Right hindlimb (tissue), 1 donor: Measurements from ENCODE around the gene PHF2.

Experiments used
- DNase-seq: peaks from one replicate; pipeline ENCODE4 v3.0.0-alpha.2; 2018

Gene PHF2

DNA sequence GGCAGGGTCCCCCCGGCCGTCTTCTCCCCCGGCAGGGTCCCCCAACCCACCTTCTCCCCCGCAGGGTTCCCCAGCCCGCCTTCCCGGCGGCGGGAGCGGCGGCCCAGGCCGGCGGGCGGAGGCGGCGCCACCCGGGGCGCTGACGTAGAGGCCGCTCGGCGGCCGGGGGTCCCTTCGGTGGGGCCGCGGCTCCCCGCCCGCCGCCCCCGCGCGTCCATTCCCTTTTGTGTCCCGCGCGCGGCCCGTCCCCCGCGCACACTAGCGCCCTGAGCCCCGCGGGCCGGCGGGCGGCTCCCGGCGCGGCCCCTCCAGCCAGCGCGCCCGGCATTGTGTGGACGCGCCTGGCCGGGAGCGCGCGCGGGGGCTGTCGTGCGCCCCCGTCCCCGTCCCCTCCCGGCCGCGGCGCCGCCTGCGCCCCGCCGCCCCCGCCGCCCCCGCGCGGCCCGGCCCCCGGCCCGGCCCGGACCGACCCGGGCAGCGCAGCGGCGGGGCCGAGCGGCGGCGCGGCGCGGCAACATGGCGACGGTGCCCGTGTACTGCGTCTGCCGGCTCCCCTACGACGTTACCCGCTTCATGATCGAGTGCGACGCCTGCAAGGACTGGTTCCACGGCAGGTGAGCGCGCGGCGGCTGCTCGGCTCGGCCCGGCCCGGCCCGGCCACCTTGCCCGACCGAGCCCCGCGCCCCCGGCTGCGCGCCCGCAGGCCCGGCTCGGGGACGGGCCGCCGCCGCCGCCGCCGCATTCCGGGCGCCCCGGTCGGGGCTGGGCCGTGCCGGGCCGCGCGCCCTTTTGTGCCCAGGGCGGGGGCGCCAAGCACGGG, at the start of gene PHF2:
Gene PHF2, plus strand, starts transcription at position 327 of the 820 bp plus-strand sequence. Its CDS starts 190 bp downstream, at position 517.
- DNase-seq: no peak

GRCh38 chr9:93531374-93531773, 45.0 kb upstream of the PHF2 start:
- no peak for DNase-seq

- DNase-seq: no peak
Measured at GRCh38 chr9:93532141-93532540, 44.2 kb upstream of the PHF2 start.

- no peak for DNase-seq
Measured at GRCh38 chr9:93533863-93534262, 42.5 kb upstream of the PHF2 start.

GRCh38 chr9:93536167-93536566, 40.2 kb upstream of the PHF2 start:
- DNase-seq: no peak

- DNase-seq: no peak
Measured at GRCh38 chr9:93536874-93537273, 39.5 kb upstream of the PHF2 start.

DNA sequence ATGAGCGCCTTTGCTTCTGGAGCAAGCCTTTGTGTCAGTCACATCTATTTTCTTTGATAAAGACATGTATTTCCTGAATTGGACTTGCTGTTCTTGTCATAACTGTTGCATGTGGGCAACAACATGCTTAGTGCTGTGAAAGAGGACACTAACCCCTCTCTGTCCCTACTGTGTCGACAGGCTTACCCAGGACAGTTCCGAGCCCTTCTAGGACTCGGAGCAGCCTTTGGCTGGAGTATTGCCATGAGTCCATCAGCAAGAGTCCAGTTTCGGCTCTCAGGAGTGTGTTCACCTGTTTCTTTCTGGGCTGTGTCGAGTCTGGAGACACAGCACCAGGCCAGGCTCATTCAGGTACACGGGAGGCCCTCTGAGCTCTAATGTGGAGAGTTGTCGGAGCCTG, 36.1 kb upstream of the PHF2 start:
- no peak for DNase-seq

DNA sequence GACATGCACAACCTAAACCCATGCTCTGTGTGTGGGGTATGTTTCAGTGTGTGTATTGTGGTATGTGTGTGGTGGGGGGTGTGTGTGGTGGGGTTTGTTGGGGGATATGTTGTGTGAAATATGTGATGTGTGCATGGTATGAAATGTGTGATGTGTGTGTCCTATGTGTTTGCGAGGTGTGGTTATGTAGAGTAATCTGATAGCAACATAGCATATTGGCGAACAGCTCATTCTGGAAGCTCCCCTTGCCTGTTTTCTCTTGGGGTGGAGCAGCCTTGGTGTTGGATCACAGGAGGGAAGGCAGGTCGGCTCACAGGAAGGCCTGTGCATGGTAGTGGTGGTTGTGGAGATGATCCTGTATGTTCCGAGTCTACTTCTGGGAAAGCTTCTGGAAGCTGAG, 35.4 kb upstream of the PHF2 start:
- no peak for DNase-seq

DNA sequence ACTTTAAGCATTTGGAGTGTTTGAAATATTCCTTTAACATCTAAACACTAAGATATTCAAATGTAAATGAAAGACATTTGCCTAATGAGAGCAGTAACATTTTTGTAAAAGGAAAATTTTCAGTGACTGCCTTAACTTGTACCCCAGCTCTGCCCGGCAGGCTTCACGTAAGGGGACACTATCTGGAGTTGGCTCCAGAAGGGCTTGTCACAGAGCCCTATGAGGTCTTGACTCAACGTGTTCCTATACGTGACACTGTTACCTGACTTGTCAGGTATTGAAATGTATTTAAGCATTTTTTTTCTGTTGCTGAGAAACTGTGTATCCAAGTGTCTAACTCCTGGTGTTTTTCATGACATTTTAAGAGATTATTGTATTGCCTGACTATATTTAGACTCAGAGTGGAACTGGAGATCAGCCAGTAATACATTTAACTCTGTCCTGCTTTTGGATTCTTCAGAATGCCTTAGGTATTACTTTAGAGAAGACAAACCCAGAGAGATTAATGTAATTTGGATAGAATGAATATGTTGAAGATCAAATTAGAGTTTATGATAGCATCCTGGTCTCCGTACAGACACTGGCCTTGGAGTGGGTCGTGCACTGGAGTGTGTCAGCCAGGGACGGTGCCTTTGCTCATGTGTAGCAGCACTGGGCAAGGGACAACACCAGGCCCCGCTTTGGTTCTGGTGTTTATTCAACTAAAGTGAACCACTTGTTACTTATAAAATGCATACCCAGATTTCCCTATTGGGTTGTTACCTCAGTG, 34.6 kb upstream of the PHF2 start:
- DNase-seq: no peak

- DNase-seq: no peak
Measured at GRCh38 chr9:93543117-93543516, 33.3 kb upstream of the PHF2 start.

GRCh38 chr9:93546356-93546755, 30.0 kb upstream of the PHF2 start:
- no peak for DNase-seq

GRCh38 chr9:93549611-93550010, 26.8 kb upstream of the PHF2 start:
- no peak for DNase-seq

DNA sequence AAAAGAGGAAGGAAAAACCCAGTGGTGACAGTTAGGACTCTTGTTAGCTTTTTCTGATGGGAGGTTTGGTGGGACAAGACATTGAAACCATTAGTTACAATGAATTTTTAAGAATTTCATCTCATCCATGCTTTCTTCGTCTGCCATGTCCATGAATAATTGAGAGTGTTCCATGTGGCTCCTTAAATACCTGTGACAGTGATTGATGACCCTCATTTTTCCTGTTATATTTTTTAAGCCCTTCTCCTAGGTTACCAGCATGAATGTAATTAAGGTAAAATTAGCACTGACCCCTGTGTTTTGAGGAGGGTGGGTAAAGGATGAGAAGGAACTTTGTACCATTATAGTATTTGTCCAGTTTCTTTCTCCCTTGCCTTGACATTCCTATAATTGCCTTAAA, 23.5 kb upstream of the PHF2 start:
- no peak for DNase-seq

- DNase-seq: no peak
Measured at GRCh38 chr9:93555370-93555769, 21.0 kb upstream of the PHF2 start.

- DNase-seq: no peak
Measured at GRCh38 chr9:93557366-93558137, 18.8 kb upstream of the PHF2 start.

DNA sequence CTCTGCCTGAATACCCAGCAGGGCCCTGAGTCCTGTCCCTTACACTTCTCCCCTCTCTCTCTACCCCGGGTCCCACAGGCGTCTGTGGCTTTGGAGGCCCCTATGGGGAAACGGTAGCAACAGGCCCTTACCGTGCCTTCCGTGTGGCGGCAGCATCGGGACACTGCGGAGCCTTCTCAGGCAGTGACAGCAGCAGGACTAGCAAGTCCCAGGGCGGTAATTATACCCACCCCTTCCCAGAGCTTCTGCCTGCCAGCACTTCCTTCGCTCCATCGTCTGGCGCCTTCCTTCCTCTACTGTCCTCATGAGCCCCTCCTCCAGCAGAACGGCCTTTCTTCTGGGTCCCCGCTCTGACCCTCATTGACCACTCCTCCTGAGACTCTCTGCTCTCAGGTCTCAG, 17.9 kb upstream of the PHF2 start:
- no peak for DNase-seq

GRCh38 chr9:93560991-93561390, 15.4 kb upstream of the PHF2 start:
- DNase-seq: no peak

GRCh38 chr9:93562157-93562556, 14.2 kb upstream of the PHF2 start:
- DNase-seq: no peak

GRCh38 chr9:93565089-93565488, 11.3 kb upstream of the PHF2 start:
- DNase-seq: no peak

DNA sequence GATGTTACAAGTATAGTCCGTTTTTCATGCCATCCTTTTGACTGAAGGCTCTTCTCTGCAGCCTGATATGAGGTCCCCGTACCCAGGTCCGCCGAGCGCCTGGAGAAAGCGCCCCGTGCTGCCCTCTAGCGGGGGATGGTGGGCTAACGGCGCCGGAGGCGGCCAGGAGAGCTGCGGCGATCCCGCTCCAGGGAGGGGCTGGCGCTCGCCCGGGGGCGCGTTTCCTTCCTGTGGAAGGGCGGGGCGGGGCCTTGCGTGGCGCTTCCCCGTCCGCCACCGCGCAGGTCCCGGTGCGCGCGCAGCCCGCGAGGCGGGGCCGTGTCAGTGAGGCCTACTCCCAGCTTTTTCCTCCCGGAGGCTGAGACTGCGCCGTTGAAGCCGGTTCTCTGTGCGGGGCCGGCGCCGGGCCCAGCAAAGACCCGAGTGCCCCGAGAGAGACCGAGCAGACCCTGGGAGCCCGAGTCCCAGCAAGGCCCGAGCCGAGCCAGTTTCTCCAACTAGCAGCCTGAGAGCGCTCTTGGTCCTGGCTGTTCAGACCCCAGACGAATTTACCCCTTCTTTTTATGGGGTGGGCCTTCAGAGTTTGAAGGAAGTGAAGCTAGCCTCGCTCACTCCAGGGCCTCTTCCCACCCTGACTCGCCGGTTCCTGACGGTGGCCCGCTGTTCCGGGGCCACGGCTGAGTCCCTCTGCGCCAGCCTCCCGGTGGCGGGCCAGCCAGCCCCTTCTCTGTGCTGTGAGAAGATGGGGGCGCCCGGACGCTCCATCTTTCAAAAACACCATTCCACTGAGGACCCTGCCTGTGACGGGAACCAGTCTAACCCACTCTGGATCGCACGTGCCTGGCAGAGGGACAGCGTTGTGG, 9.7 kb upstream of the PHF2 start:
- peak; percentile 99 for DNase-seq

DNA sequence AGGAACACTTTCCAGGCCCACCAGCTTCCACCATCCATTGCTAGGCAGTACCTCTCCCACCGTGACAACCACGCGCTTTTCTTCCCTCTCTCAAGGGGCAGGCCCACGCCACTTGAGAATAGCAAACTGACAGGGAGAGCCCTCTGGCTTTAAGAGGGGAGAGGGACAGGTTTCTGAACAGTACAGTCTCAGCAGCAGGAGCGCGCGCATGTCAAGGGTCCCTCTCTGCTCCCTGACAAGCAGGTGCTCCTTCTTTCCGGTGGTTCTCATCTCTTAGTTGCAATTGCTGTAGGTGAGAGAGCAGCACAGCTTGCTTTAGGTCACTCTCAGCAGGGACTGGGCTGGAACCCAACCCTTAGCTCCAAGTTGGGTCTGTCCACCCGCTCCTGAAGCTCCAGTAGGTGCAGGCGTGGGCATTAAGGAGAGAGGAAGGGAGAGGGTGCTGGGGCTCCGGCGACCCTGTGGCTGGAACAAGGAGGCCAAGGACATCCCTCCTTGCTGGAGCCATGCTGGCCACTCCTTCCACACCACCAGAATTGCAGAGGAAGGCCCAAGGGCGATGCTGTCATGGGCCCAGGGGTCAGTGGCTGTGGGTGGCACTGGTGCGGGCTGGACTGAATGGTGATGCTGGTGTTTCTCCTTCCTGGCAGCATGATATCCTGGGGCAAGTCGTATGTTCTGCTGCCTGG, 9.0 kb upstream of the PHF2 start:
- DNase-seq: no peak

- no peak for DNase-seq
Measured at GRCh38 chr9:93568169-93568568, 8.2 kb upstream of the PHF2 start.
